ENCODE measurements around the gene RRP1.
"Not testable (repeated sequence)": the region's sequence is repeated elsewhere in the genome, so short reads cannot be mapped to it uniquely, and the experiment has no call there.

Gene RRP1

GRCh38 chr21:43840259-43840658, 50.9 kb downstream of the RRP1 start:
- DNase-seq (ENCODE audit: low read depth) = no peak

- no peak for DNase-seq (ENCODE audit: low read depth)
These were observed 53.4 kb downstream of the RRP1 start for GRCh38 chr21:43842742-43843141.

- not testable (repeated sequence) for DNase-seq (ENCODE audit: low read depth)
These were observed 55.5 kb downstream of the RRP1 start for GRCh38 chr21:43844906-43845305.

- DNase-seq (ENCODE audit: low read depth) = no peak
These were observed 56.0 kb downstream of the RRP1 start for GRCh38 chr21:43845386-43845785.

GRCh38 chr21:43846430-43846829, 57.1 kb downstream of the RRP1 start:
- no peak for DNase-seq (ENCODE audit: low read depth)

GRCh38 chr21:43847301-43847700, 57.9 kb downstream of the RRP1 start:
- DNase-seq (ENCODE audit: low read depth) = no peak

- no peak for DNase-seq (ENCODE audit: low read depth)
These were observed 59.4 kb downstream of the RRP1 start for GRCh38 chr21:43848771-43849170.

GRCh38 chr21:43849532-43850299, 60.3 kb downstream of the RRP1 start:
- no peak for DNase-seq (ENCODE audit: low read depth)

GRCh38 chr21:43850728-43851295, 61.4 kb downstream of the RRP1 start:
- DNase-seq (ENCODE audit: low read depth) = no peak

GRCh38 chr21:43851593-43851992, 62.2 kb downstream of the RRP1 start:
- DNase-seq (ENCODE audit: low read depth) = no peak

- no peak for DNase-seq (ENCODE audit: low read depth)
These were observed 64.7 kb downstream of the RRP1 start for GRCh38 chr21:43853851-43854772.
